PC-9 (cell line): ENCODE results near the gene SMARCA2.

Experiments
- EZH2 ChIP-seq: fragments of 200-600 bp; sonication (generic); IDR thresholded peaks from 2 replicates; pipeline ENCODE4 v1.8.0; 2017; ENCODE audit warnings: antibody characterized with exemption, low read depth
- TF ChIP-seq, protein P1 (sequence below): fragments of 200-600 bp; sonication (generic); conservative IDR thresholded peaks from 2 replicates; pipeline ENCODE4 v1.6.1; 2017; ENCODE audit warnings: mixed run types, antibody characterized with exemption, mild to moderate bottlenecking, moderate library complexity

DNA sequence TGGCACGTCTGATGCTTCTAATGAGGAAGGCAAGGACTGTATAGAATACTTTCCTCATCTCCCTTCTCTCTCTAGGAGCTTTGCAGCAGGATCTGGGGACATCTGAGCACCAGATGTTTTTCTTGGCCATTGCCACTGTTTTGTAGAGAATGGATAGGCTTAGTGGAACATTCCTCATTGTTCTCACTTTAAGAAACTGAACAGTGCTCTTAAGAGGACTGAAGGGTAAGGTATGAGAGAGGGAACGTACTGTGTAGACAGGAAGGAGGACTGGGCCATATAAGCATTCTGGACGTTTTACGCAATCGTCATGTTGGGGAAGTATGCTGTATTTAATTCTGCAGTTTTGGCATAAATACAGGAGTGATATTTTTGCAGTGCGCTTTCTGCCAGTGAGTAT lies 70.6 kb downstream of the SMARCA2 start:
- TF ChIP-seq, protein P1, sequence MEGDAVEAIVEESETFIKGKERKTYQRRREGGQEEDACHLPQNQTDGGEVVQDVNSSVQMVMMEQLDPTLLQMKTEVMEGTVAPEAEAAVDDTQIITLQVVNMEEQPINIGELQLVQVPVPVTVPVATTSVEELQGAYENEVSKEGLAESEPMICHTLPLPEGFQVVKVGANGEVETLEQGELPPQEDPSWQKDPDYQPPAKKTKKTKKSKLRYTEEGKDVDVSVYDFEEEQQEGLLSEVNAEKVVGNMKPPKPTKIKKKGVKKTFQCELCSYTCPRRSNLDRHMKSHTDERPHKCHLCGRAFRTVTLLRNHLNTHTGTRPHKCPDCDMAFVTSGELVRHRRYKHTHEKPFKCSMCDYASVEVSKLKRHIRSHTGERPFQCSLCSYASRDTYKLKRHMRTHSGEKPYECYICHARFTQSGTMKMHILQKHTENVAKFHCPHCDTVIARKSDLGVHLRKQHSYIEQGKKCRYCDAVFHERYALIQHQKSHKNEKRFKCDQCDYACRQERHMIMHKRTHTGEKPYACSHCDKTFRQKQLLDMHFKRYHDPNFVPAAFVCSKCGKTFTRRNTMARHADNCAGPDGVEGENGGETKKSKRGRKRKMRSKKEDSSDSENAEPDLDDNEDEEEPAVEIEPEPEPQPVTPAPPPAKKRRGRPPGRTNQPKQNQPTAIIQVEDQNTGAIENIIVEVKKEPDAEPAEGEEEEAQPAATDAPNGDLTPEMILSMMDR = no peak
- no peak for TF ChIP-seq EZH2
